ENCODE measurements around the gene ARSG.

GRCh38 chr17:68424203-68424602, 132.9 kb downstream of the ARSG start:
- TF ChIP-seq TAF1 (IDR thresholded peaks at IDR 0.05; ENCODE audit: borderline replicate concordance, low read depth, low read length) (no peak), POLR2AphosphoS5 (IDR thresholded peaks at IDR 0.05; ENCODE audit: low read depth, low read length) (no peak), CTCF (IDR thresholded peaks at IDR 0.05) (no peak), TCF12 (IDR thresholded peaks at IDR 0.05) (no peak), RAD21 (IDR thresholded peaks at IDR 0.05; ENCODE audit: low read length) (no peak), PBX3 (IDR thresholded peaks at IDR 0.05) (no peak), EP300 (IDR thresholded peaks at IDR 0.05; ENCODE audit: borderline replicate concordance in 1 of 2, low read depth in 1 of 2, low read length in 1 of 2) (no peak), ELF1 (IDR thresholded peaks at IDR 0.05) (no peak), MXI1 (IDR thresholded peaks at IDR 0.05; ENCODE audit: low read depth, low read length) (no peak), JUND (IDR thresholded peaks at IDR 0.05) (no peak), REST (IDR thresholded peaks at IDR 0.05; ENCODE audit: low read depth, low read length) (no peak), FOXM1 (IDR thresholded peaks at IDR 0.05; ENCODE audit: low read depth) (no peak)

Data from SK-N-SH (cell line).